ENCODE measurements around the gene CDK14.

DNA sequence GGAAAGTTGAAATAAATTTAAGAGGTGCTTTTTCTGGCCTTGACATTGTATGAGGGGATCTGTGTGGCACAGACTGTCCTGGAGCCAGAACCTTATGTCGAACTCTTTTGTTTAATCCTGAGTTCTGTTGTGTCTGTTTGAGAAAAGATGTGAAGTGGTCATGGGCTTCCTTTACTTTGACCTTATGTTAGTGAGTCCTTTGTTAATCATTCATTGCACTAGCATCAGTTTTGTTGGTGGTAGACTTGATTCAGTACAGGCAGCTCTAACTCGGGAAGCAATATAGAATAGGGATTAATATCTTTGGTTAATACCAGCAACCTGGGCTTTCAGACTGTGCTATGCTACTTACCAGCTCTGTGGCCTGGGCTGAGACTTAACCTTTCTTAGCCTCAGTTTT, 544.2 kb downstream of the CDK14 start:
- TF ChIP-seq, protein P1, sequence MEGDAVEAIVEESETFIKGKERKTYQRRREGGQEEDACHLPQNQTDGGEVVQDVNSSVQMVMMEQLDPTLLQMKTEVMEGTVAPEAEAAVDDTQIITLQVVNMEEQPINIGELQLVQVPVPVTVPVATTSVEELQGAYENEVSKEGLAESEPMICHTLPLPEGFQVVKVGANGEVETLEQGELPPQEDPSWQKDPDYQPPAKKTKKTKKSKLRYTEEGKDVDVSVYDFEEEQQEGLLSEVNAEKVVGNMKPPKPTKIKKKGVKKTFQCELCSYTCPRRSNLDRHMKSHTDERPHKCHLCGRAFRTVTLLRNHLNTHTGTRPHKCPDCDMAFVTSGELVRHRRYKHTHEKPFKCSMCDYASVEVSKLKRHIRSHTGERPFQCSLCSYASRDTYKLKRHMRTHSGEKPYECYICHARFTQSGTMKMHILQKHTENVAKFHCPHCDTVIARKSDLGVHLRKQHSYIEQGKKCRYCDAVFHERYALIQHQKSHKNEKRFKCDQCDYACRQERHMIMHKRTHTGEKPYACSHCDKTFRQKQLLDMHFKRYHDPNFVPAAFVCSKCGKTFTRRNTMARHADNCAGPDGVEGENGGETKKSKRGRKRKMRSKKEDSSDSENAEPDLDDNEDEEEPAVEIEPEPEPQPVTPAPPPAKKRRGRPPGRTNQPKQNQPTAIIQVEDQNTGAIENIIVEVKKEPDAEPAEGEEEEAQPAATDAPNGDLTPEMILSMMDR (IDR thresholded peaks at IDR 0.05): no peak
- TF ChIP-seq POLR2A (IDR thresholded peaks at IDR 0.05): no peak

Measured in esophagus squamous epithelium (tissue), 4 donors.